ENCODE measurements around the gene BPIFB2. TPM values are rescaled to one million over a fixed set of nuclear protein-coding genes. Genes with fewer than 3 reads are reported as not detected.

Gene BPIFB2
- total and polyA plus RNA-seq, 10 of the 15 experiments (the other 5 are each of a cell fraction or from before 2014, with no cell fraction given): not detected

DNA sequence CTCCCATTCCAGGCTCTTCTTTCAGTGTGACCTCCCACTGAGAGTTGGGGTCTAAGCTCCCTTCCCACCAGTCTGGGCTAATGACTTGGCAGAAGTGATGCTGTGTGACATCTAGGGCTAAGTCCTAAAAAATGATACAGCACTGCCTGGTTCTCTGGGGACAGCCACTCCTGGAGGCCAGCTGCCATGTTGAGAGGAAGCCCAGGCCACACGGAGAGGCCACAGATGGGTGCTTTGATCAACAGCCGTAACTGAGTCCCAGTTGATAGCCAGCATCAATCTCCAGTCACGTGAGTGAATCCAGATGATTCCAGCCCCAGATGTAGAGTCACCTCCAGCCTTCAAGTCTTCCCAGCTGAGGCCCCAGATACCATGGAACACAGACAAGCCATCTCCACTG, 17.1 kb upstream of the BPIFB2 start:
- no peaks in the 10 kb centered on the region for H3K79me2 ChIP-seq (ENCODE audit: control insufficient read depth, insufficient read depth, low read length)
- H3K9ac ChIP-seq (ENCODE audit: control insufficient read depth, insufficient read depth, low read length): no peak overlapping the region
- SMC1A ChIA-PET (ENCODE audit: uncharacterized antibody, unreplicated experiment): no interaction called here
- H3K9me3 ChIP-seq (replicated peaks; ENCODE audit: control insufficient read depth, insufficient read depth, low read length): no peaks in the 10 kb centered on the region
- WGBS (ENCODE audit: insufficient coverage, insufficient replicate concordance, low lambda C conversion rate, missing lambda C conversion rate): 40% methylated on average over 3 of the region's 3 CpGs
- H3K27ac ChIP-seq (ENCODE audit: control insufficient read depth, insufficient read depth): no peak overlapping the region
- TF ChIP-seq SMARCA5 (IDR thresholded peaks at IDR 0.05) (no peak), SMAD5 (IDR thresholded peaks at IDR 0.05; ENCODE audit: low read depth) (no peak), FOXK2 (IDR thresholded peaks at IDR 0.05) (no peak), GATAD2B (conservative IDR thresholded peaks at IDR 0.05; ENCODE audit: low read depth) (no peak), SMAD1 (IDR thresholded peaks at IDR 0.05; ENCODE audit: low read depth, partially characterized antibody) (no peak), TCF12 (IDR thresholded peaks at IDR 0.05; ENCODE audit: low read depth, low read length) (no peak), ATF7 (IDR thresholded peaks at IDR 0.05; ENCODE audit: low read depth) (no peak), ZBED1 (IDR thresholded peaks at IDR 0.05; ENCODE audit: borderline replicate concordance) (no peak), STAT1 (conservative IDR thresholded peaks at IDR 0.05) (no peak), CEBPB (IDR thresholded peaks at IDR 0.05; ENCODE audit: borderline replicate concordance in 1 of 2, low read depth in 2 of 2, low read length in 2 of 2) (no peak)
- TF ChIP-seq, protein P1, sequence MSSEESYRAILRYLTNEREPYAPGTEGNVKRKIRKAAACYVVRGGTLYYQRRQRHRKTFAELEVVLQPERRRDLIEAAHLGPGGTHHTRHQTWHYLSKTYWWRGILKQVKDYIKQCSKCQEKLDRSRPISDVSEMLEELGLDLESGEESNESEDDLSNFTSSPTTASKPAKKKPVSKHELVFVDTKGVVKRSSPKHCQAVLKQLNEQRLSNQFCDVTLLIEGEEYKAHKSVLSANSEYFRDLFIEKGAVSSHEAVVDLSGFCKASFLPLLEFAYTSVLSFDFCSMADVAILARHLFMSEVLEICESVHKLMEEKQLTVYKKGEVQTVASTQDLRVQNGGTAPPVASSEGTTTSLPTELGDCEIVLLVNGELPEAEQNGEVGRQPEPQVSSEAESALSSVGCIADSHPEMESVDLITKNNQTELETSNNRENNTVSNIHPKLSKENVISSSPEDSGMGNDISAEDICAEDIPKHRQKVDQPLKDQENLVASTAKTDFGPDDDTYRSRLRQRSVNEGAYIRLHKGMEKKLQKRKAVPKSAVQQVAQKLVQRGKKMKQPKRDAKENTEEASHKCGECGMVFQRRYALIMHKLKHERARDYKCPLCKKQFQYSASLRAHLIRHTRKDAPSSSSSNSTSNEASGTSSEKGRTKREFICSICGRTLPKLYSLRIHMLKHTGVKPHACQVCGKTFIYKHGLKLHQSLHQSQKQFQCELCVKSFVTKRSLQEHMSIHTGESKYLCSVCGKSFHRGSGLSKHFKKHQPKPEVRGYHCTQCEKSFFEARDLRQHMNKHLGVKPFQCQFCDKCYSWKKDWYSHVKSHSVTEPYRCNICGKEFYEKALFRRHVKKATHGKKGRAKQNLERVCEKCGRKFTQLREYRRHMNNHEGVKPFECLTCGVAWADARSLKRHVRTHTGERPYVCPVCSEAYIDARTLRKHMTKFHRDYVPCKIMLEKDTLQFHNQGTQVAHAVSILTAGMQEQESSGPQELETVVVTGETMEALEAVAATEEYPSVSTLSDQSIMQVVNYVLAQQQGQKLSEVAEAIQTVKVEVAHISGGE (CRISPR knock-in tag; IDR thresholded peaks at IDR 0.05): no peak
- TF ChIP-seq, protein P2, sequence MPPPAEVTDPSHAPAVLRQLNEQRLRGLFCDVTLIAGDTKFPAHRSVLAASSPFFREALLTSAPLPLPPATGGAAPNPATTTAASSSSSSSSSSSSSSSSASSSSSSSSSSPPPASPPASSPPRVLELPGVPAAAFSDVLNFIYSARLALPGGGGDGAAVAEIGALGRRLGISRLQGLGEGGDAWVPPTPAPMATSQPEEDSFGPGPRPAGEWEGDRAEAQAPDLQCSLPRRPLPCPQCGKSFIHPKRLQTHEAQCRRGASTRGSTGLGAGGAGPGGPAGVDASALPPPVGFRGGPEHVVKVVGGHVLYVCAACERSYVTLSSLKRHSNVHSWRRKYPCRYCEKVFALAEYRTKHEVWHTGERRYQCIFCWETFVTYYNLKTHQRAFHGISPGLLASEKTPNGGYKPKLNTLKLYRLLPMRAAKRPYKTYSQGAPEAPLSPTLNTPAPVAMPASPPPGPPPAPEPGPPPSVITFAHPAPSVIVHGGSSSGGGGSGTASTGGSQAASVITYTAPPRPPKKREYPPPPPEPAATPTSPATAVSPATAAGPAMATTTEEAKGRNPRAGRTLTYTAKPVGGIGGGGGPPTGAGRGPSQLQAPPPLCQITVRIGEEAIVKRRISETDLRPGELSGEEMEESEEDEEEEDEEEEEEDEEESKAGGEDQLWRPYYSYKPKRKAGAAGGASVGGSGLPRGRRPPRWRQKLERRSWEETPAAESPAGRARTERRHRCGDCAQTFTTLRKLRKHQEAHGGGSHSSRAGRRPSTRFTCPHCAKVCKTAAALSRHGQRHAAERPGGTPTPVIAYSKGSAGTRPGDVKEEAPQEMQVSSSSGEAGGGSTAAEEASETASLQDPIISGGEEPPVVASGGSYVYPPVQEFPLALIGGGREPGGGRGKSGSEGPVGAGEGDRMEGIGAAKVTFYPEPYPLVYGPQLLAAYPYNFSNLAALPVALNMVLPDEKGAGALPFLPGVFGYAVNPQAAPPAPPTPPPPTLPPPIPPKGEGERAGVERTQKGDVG (CRISPR knock-in tag; IDR thresholded peaks at IDR 0.05): no peak
- TF ChIP-seq, protein P3, sequence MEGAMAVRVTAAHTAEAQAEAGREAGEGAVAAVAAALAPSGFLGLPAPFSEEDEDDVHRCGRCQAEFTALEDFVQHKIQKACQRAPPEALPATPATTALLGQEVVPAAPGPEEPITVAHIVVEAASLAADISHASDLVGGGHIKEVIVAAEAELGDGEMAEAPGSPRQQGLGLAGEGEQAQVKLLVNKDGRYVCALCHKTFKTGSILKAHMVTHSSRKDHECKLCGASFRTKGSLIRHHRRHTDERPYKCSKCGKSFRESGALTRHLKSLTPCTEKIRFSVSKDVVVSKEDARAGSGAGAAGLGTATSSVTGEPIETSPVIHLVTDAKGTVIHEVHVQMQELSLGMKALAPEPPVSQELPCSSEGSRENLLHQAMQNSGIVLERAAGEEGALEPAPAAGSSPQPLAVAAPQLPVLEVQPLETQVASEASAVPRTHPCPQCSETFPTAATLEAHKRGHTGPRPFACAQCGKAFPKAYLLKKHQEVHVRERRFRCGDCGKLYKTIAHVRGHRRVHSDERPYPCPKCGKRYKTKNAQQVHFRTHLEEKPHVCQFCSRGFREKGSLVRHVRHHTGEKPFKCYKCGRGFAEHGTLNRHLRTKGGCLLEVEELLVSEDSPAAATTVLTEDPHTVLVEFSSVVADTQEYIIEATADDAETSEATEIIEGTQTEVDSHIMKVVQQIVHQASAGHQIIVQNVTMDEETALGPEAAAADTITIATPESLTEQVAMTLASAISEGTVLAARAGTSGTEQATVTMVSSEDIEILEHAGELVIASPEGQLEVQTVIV (IDR thresholded peaks at IDR 0.05; ENCODE audit: borderline replicate concordance, partially characterized antibody): no peak
- TF ChIP-seq, protein P4, sequence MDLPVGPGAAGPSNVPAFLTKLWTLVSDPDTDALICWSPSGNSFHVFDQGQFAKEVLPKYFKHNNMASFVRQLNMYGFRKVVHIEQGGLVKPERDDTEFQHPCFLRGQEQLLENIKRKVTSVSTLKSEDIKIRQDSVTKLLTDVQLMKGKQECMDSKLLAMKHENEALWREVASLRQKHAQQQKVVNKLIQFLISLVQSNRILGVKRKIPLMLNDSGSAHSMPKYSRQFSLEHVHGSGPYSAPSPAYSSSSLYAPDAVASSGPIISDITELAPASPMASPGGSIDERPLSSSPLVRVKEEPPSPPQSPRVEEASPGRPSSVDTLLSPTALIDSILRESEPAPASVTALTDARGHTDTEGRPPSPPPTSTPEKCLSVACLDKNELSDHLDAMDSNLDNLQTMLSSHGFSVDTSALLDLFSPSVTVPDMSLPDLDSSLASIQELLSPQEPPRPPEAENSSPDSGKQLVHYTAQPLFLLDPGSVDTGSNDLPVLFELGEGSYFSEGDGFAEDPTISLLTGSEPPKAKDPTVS (IDR thresholded peaks at IDR 0.05; ENCODE audit: low read depth, low read length): no peak
- intact Hi-C loops (cut with micrococcal nuclease; ENCODE audit: unreplicated experiment) (no loop called here), in situ Hi-C loops (cut with MboI) (no loop called here)
- RAD21 ChIA-PET (ENCODE audit: unreplicated experiment): no interaction called here
- H3K36me3 ChIP-seq (ENCODE audit: control insufficient read depth in 2 of 2, insufficient read depth in 2 of 2, low read length in 1 of 2): no peaks in the 10 kb centered on the region
- CTCF ChIA-PET: interaction anchor here (0.6 kb wide), 2 partner anchors 138 to 1914 kb away, joined by 3 to 4 read pairs; no protein-coding TSS in a partner anchor
- H3K27me3 ChIP-seq (replicated peaks in 1 of 2; ENCODE audit: control insufficient read depth in 2 of 2, insufficient read depth in 2 of 2, low read length in 1 of 2): no peaks in the 10 kb centered on the region; a peak in 1 of 4 replicates
- H4K20me1 ChIP-seq (ENCODE audit: control insufficient read depth, insufficient read depth): no peaks in the 10 kb centered on the region
- ATAC-seq (no peak), FAIRE-seq (no peak), DNase-seq (ENCODE audit: low read depth, low spot score) (no peak)
- POLR2A ChIA-PET: no interaction called here
- H2AFZ ChIP-seq (ENCODE audit: control insufficient read depth, low read depth, low read length): no peak overlapping the region
- H3K4me3 ChIP-seq: no peak overlapping the region
- H3K4me1 ChIP-seq (ENCODE audit: control insufficient read depth, insufficient read depth, low read length): no peaks in the 10 kb centered on the region
- H3K4me2 ChIP-seq (ENCODE audit: control insufficient read depth, insufficient read depth): no peak overlapping the region
- no TSS peak for BruUV-seq (replicated peaks)

Data from GM12878 (cell line).